Hematopoietic multipotent progenitor cell treated with erythropoietin and hydrocortisone succinate and interleukin-3 and kit ligand, for 6 days (in vitro differentiated cells): ENCODE results near the gene RASA3.

Source experiments
- DNase-seq: peaks from one replicate; pipeline ENCODE4 v3.0.0-alpha.2; 2015

RASA3 gene

DNA sequence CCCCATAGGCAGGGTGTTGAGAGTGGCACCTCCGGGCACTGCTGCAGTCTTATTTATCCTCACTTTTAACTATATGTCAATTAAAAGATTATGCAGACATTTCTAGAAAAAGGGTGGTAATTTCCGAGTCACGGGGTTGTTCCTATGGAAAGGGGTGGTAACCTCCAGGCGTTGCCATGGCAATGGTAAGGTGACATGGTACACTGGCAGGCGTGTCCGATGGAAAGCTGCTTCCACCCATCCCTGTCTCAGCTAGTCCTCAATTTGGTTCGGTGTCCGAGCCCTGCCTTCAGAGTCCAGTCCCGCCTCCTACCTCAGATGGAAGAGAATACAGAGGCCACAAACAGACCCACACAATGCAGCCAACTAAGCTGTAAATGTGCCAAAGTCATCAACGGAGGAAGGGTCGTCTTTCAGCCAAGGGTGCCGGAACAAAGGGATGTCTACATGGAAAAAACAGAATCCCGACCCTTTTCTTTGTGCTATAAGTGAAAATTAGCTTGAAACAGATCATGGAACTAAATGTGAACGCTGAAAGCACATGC lies 85.9 kb downstream of the RASA3 start:
- DNase-seq = no peak

DNA sequence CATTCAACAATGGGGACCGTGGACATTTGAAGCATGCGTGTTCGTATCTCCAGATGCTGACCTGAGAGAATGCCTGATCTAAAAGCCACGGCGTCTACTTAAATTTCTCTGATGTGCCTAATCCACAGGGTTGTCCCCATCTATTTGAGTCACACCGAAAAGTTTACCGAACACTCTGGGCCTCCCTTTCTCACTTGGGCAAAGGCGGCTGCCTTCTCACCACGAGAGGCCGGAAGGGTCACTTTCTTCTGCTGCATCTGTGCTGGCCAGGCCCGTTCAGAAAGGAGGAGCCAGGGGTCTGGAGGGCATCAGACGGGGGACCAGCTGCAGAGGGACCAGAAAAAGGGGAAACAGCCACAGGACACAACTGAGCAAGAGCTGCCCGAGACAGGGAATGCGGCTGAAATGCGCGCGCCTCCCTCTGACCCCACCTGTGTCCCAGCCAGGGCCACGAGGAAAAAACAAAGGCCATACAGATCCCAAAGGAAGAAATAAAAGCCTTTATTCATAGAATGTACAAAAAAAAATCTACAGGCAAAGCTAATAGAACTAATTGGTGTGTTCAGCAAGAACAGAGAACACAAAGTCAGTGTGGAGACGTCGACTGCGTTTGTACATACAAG lies 87.2 kb downstream of the RASA3 start:
- DNase-seq = no peak

DNA sequence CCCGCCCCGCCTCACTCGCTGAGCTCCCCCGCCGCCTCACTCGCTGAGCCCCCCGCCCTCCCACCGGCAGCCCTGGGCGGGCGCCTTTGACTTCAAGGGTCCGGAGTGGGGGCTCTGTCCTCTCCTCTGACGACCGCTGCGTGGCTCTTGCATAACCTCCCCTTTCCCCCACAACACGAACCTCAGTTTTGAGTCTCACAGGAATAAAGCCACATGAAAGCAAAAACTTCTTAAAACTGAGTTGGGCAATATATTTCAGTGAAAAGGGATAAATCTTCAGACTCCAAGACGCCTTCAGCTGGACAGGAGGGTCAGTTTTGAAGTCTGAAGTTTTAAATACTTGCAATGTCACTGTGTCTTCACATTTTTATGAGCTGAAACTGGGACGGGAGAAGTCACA lies 87.9 kb downstream of the RASA3 start:
- peak; percentile 20 for DNase-seq

DNA sequence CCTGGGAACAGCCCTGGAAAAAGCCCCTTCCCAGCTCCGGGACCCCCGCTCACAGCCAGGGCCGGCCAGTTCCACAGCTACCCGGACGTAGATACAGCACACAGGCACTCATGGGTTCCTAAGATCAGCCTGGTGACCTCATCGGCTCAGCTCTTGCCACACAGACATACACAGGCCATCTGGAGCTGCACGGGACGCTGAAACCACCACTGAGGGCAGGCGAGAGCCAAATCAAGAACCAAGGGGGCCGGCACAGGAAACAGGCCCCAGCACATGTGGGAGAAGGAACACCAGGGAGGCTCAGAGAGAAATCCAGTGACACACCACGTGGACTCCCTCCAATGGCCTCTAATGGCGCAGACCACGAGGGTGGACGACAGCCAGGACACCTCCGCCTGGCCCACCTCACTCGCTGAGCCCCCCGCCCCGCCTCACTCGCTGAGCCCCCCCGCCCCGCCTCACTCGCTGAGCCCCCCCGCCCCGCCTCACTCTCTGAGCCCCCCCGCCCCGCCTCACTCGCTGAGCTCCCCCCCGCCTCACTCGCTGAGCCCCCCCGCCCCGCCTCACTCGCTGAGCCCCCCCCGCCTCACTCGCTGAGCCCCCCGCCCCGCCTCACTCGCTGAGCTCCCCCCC lies 88.9 kb downstream of the RASA3 start:
- peak; percentile 59 for DNase-seq

DNA sequence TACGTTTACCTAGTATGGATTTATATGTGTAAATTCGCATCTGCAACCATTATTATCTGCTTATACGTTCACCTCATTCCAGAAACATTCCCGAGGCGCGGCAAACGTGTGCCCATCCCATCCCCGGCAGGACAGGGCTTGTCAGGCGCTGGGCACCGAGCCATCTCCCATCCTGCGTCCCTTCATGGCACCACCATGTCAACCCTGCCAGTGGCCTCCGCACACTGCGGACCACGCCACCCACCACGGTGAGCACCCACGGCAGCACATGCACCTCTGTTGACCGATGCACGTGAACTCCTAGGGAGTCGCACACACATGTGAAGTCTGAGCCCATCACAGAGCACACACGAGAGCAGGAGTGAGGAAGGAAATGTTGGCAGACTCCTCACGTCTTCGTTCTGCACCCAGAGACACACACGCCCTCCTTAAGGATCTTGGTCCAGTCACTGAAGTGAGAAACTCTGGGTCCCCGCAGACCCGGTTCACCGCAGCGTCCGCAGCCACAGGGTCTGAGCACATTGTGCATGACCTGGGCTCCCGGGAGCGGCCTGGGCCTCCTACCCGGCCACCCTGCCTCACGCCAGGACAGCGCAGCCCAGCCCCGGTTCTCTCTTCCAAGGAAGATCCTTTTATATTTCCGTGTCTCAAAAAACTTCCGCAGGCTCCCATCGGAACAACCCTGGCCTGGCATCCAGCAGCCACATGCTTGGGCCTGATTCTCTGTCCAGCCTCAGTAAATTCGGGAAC lies 90.2 kb downstream of the RASA3 start:
- DNase-seq = no peak

DNA sequence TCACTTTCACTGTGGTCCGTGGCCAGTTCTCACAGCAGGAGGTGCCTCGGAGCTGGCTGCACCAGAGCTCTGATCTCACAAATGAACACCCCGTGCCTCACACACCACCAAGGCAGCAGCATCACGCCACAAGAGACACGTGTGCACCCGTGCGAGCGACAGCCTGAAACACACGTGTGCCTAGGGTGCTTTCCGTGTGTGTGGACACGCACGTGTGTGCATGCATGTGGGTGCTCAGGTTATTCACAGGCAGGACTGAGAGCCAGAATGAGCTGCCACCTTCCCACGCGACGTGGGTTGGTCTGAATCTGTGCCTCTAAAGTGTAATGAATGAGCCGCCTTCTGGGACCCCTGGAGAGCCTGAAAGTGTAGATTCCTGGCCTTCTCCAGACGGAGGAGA lies 90.9 kb downstream of the RASA3 start:
- no peak for DNase-seq

DNA sequence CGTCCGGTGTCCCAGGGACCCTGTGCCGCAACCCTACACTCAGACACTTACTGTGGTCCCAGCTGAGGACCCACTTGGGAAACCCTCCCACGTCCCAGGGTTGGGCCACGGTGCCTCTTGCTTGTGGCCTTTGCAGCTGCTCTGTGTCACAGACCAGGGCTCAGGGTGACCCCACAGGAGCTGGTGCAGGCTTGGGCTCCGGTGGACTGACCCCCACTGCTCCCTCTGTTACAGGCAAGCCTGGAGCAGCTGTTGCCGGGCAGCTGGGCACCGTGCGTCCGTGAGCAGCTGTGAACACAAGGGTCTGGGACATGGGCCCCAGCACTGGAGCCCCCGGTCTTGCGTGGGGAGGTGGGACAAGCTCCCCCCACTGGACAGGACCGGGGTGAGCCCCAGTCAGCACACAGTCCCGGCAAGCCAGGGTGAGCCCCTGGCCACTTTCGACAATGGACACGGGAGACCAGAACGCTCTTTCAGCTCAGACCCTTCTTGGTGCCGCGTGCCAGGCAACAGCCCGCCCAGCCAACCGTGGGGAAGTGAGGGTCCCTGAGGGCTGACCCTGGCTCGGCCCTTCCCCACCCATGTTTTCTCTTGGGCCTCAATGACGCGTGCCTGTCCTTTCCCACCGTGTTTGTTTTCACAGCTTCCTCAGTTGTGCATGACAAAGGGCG lies 92.8 kb downstream of the RASA3 start:
- DNase-seq = no peak

DNA sequence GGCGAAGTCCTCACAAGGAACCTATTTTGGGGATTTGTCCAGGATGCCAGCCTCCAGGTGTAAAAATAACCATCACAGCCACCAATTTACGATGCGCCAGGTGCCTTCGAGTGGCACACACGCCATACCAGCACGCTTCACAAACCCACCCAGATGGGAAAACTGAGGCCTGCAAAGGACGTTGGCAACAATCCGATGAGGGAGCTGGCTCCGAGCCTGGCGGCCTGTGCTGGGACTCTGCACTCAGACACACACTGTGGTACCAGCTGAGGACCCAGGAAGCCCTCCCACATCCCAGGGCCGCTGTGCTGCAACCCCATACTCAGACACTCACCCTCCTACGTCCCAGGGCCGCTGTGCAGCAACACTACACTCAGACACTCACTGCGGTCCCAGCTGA lies 93.5 kb downstream of the RASA3 start:
- no peak for DNase-seq

DNA sequence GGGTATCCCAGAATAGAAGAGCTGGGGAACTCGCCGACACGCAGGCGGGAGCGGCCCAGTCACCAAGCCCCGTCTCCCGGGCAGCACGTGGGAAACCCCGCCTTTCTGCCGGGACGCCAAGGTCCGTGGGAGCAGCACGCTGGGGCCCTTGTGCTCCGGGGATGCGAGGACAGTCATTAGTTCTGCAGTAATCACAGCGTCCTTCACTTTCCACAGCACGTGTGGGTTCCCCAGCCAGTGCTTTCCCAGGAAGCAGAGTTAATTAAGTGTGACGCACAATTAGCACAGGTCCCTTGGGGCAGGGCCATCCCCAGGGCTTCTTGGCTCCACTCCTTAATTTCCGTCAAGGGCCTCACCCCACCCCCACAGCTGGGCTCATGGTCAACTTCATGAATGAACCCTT lies 94.2 kb downstream of the RASA3 start:
- DNase-seq = no peak

DNA sequence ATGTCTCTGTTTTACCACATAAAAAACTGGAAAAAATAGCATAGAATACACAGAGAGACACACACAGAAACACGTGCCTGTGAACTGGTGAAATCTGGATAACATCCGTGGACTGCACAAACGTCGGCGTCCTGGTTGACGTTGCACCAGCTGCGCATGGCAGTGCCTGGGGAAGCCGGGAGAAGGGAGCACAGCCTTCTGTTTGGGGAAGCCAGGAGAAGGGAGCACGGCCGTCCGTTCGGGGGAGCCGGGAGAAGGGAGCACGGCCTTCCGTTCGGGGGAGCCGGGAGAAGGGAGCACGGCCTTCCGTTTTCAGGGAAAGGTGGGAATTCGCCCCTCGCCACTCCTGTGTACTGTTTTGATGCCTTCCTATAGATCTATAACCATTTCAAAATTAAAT lies 94.7 kb downstream of the RASA3 start:
- no peak for DNase-seq

DNA sequence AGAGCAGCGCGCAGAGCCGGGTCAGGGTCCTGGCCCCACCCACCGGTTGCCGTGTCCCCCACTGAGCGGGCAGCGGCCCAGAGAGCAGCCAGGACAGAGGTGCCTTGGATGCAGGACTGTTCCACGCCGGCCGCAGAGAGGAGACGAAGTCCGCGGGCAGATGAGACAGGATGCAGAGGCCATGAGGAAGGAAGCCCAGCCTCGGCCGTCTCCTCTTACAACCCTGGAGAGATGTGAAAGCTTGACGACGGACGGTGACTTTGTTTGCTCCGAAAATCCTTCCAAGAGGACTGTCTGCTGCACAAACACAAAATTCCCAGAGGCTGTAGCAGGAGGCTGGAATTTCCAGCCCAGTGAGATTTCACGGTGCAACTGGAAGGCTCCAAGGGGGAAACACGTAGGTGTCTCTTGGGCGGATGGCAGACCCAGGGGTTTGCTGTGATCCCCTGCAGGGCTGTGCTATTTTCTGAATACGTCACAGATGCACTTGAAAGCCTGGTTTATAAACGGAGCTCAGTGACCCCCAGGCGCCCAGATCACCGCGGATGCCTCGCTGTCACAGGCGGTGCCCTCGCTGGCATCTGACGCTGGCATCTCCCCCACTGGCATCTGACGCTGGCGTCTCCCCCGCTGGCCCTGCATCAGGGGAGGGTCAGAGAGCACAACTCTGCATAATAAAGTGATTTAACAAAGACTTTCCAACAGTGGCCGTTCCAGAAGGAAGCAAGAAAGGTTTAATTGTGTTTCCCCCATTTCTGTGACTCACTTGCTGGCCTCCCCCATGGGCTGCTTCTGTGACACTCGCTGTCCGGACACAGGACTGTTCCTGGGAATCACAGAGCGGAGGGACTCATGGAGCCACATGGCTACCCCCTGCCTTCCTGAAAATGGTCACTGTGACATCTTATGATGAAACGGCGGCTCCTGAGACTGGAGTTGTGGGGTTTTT lies 96.6 kb downstream of the RASA3 start:
- DNase-seq = no peak

DNA sequence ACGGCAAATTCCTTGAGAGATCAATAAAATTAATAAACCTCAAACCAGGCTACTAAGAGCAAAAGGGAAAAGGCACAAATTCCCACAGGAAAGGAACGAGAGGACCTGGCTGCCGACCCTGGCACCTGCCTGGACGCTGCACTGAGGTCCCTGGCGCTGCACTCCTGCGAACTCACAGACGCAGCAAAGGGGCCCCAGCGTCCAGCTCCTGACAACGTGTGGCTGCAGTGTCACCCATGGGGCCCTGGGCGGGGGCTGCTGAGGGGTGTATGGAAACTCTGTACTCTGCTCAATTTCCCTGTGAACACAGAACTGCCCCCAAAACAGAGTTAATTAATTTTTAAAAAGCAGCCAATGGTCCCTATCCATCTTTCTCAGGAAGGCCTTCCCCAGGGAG lies 97.2 kb downstream of the RASA3 start:
- no peak for DNase-seq

DNA sequence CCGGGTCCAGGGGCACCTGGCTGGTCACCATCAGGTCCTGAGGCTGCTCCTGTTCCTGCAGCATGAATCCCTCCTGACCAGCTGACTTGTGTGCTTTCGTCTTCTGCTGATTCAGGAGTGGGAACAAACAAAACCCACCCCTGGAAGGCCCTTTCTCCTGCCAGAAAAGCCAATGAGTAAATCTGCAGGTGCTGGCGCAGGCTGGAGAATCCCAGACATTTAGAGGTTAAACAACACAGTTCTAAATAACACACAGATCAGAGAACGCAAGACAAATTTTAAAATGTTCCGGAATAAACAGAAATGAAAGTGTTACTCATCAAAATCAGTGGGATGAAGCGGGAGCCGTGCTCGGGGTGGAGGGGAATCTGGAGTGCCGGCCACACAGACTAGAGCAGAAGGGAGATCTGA lies 97.9 kb downstream of the RASA3 start:
- DNase-seq = no peak

DNA sequence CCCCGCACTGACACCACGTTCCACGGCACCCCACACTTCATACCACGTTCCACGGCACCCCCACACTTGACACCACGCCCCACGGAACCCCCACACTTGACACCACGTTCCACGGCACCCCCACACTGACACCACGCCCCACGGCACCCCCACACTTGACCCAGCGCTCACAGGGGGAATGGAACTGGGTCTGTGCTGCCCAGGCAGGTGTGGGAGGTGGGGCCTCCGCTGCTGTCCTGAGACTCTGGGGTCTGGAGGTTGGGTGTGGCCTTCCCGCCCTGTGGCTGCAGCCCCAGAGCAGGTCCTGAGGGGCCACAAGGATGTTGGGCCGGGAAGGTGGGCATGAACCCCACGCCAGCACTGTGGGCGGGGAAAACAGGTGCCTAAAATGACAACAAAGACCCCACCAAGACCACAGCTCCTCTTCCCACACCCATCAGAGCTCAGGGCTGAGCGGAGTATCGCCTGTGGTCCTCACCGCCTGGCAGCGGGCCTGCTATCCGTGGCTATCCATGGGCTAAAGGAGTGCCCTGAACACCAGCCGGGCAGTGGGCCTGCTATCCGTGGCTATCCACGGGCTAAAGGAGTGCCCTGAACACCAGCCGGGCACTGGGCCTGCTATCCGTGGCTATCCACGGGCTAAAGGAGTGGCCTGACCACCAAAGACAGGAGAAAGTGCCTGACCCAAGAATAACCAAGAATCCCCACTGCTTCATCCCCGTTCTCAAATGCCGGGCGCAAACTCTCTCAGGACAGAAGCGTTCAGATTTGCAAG lies 98.7 kb downstream of the RASA3 start:
- no peak for DNase-seq

DNA sequence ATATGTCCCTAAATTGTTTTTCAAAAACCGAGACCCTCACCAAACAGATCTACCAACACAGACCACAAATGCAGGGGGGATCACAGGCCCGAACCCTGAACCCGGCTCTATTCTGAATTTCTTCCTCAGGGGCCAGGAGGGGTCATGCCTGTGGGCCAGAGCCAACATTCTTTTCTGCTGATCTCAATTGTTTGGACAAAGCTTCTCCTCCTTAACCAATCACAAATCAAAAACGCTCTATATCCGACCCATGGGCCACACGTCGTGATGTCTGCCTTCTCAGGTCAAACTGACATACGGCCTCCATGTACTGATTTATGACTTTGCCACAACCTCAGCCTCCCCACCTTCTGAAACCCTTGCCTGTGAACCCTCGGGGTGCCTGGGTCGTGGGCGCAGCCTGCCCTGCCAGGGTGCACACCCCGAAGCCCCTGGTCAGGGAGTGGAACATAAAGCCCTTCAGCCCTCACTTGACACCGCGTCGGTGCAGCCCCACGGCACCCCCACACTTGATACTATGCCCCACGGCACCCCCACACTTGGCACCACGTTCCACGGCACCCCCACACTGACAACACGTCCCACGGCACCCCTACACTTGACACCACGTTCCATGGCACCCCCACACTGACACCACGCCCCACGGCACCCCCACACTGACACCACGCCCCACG lies 100.2 kb downstream of the RASA3 start:
- DNase-seq = no peak

DNA sequence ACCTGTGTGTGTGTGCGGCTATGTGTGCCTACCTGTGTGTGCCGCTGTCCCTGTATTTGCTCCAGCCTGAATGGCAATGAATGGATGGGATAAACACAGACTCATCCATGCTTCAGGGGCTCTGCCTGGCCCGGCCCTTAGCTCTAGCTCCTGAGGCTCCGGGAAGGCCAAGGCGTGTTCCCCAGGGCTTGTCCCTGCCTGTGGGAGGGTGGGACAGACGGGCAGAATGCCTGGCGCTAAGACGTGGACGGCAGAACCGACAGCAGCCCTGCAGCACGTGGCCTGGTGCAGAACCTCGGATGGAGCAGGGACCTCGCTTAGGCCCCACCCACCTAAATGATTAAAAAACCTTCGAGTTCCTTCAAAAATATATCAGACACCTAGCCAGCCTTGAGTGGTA lies 100.8 kb downstream of the RASA3 start:
- DNase-seq = no peak

DNA sequence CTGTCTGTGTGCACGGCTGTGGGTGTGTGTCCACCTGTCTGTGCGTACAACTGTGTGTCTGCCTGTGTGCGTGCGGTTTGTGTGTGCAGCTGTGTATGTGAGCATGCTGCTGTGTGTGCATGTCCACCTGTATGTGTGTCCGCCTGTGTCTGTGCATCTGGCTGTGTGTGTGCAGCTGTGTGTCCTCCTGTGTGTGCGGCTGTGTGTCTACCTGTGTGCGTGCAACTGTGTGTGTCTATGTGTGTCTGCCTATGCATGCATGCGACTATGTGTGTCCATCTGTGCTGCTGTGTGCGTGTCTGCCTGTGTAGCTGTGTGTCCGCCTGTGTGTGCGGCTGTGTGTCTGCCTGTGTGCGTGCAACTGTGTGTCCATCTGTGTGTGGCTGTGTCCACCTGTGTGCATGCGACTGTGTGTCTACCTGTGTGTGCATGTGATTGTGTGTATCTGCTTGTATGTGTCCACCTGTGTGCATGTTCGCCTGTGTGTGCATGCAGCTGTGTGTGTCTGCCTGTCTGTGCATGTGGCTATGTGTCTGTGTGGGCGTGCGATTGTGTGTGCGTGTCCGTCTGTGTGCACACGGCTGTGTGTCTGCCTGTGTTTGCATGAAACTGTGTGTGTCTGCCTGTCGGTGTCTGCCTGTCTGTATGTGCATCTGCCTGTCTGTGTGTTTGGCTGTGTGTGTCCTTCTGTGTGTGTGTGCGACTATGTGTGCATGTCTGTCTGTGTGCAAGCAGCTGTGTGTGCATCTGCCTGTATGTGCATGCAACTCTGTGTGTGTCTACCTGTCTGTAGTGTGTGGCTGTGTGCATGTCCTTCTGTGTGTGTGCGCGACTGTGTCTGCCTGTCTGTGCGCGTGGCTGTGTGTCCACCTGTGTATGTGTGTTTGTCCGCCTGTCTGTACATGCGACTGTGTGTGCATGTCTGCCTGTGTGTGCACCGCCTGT lies 101.5 kb downstream of the RASA3 start:
- no peak for DNase-seq

DNA sequence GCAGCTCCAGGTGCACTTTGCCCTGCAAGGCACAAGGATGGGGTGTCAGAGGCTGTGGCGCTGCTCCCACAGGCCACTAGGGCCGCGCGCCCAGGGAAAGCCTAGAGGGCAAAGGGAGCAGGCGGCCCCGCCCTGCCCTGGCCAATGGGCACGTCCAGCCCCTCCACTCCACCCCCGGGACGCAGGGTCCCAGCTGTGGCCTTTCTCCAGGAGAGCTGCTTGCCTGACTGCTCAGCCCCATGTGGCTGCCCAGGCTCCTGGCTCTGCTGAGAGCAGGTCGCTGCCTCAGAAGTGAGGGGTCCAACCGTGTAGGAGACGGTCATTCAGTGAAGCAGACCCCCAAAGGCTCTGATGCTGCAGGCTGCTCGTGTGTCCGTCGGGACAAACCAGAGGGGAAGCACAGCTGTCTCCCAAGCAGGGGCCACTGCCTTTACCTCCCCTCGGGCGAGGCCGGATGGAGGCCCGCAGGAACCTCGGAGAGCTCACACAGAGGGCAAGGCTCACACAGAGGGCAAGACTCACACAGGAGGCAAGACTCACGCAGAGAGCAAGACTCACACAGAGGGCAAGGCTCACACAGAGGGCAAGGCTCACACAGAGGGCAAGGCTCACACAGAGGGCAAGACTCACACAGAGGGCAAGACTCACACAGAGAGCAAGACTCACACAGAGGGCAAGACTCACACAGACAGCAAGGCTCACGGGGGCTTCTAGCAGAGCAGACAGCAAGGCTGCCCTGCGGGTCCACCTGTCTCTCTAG lies 102.4 kb downstream of the RASA3 start:
- DNase-seq = no peak

DNA sequence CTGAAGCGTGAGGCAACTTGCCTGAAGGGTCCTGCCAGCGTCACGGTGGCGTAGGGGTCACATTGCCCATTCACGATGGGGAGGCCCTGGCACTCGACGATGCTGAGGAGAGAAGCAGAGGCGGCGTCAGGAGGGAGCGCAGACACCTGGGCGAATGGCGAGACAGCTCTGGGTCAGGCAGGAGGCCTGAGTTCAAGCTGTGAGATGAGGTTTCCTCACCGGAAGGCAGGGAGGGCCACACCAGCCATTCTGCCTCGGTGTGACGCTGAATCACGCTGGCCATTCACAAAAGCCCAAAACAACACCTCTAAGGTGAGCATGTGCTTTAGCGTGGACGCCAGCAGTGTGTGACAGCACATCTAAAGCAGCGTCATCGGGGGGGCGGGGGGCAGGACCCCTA lies 104.6 kb downstream of the RASA3 start:
- DNase-seq = no peak
